Thoracic aorta (tissue), 2 donors: ENCODE measurements around the gene PNKD. TPM values are rescaled to one million over a fixed set of nuclear protein-coding genes. Genes with fewer than 3 reads are reported as not detected.

Experiments
- ATAC-seq: fragments of 150-250 bp; one replicate; pipeline ENCODE4 v1.8.0; 2017; ENCODE audit warnings: low read depth; ENCODE audit not compliant: insufficient number of reproducible peaks, low FRiP score
- DNase-seq: peaks from one replicate; pipeline ENCODE4 v3.0.0-alpha.2; 2020; ENCODE audit warnings: low spot score
- H3K27ac ChIP-seq, 2 donors: fragments of 200-600 bp; sonication (generic); 1 replicate in 1 of 2; 2 replicates in 1 of 2; pipeline ENCODE4 v1.5.1; 2016; ENCODE audit warnings: mild to moderate bottlenecking in 2 of 2, moderate library complexity in 2 of 2
- H3K27me3 ChIP-seq: fragments of 200-600 bp; sonication (generic); replicated peaks from 2 replicates; pipeline ENCODE4 v1.6.0; 2016; ENCODE audit warnings: mild to moderate bottlenecking; ENCODE audit not compliant: insufficient read depth
- H3K36me3 ChIP-seq: fragments of 200-600 bp; sonication (generic); one replicate; pipeline ENCODE4 v1.5.1; 2016
- H3K4me1 ChIP-seq, 2 donors: fragments of 200-600 bp; sonication (generic); 1 replicate in 1 of 2; 2 replicates in 1 of 2; pipeline versions ENCODE4 v1.5.1 to v1.6.0; 2016; ENCODE audit warnings: low read depth in 2 of 2, mild to moderate bottlenecking in 1 of 2; ENCODE audit not compliant: control insufficient read depth in 1 of 2
- H3K4me3 ChIP-seq: fragments of 200-600 bp; sonication (generic); 2 replicates; pipeline ENCODE4 v1.5.1; 2016; ENCODE audit warnings: mild to moderate bottlenecking
- H3K9me3 ChIP-seq: fragments of 200-600 bp; sonication (generic); 2 replicates; pipeline ENCODE4 v1.5.1; 2016
- CTCF ChIP-seq: fragments of 200-600 bp; sonication (generic); IDR thresholded peaks from one replicate; pipeline ENCODE4 v1.5.1; 2019; ENCODE audit warnings: antibody characterized with exemption
- total RNA-seq, 2 donors: library from RNA; depleted of rRNA; stranded (reverse); fragments of >200 nt; gene quantifications; one replicate each; pipeline versions ENCODE4 v1.1.0 to v1.2.3, GENCODE V29; 2016

Gene PNKD
- total RNA-seq, 2 donors from 2014 or later = 19.4 to 38.4 TPM

GRCh38 chr2:218300141-218300540 lies 29.8 kb downstream of the PNKD start:
- no peaks in the 10 kb centered on the region for H3K36me3 ChIP-seq
- peaks cover 22 to 35% of the 10 kb centered on the region in 2 donors for H3K4me1 ChIP-seq
- H3K9me3 ChIP-seq = no peaks in the 10 kb centered on the region
- H3K27ac ChIP-seq = no peak overlapping the region
- DNase-seq (no peak), ATAC-seq (no peak)
- TF ChIP-seq CTCF = no peak
- H3K27me3 ChIP-seq = no peaks in the 10 kb centered on the region
- H3K4me3 ChIP-seq = no peak overlapping the region

GRCh38 chr2:218301176-218301819 lies 31.0 kb downstream of the PNKD start:
- peak; percentile 99 for TF ChIP-seq CTCF
- H3K27ac ChIP-seq = no peak overlapping the region
- H3K27me3 ChIP-seq = no peaks in the 10 kb centered on the region
- ATAC-seq (peak; percentile 40), DNase-seq (peak; percentile 58)
- no peaks in the 10 kb centered on the region for H3K36me3 ChIP-seq
- H3K9me3 ChIP-seq = no peaks in the 10 kb centered on the region
- H3K4me3 ChIP-seq = no peak overlapping the region
- peaks cover 14 to 35% of the 10 kb centered on the region in 2 donors for H3K4me1 ChIP-seq

GRCh38 chr2:218305383-218305782 lies 35.1 kb downstream of the PNKD start:
- H3K27ac ChIP-seq = no peak overlapping the region
- H3K4me3 ChIP-seq = no peak overlapping the region
- peaks cover 0 to 11% of the 10 kb centered on the region in 2 donors for H3K4me1 ChIP-seq
- DNase-seq (no peak), ATAC-seq (no peak)
- H3K36me3 ChIP-seq = no peaks in the 10 kb centered on the region
- no peaks in the 10 kb centered on the region for H3K27me3 ChIP-seq
- no peaks in the 10 kb centered on the region for H3K9me3 ChIP-seq
- TF ChIP-seq CTCF = no peak

- Histone ChIP-seq H3K9me3 (no peaks in the 10 kb centered on the region), H3K4me1 (peaks cover 0 to 11% of the 10 kb centered on the region in 2 donors), H3K27ac (no peak overlapping the region), H3K27me3 (no peaks in the 10 kb centered on the region), H3K36me3 (no peaks in the 10 kb centered on the region), H3K4me3 (no peak overlapping the region)
- ATAC-seq (no peak), DNase-seq (no peak)
- TF ChIP-seq CTCF = no peak
These were observed 36.0 kb downstream of the PNKD start for GRCh38 chr2:218306184-218306920.

GRCh38 chr2:218307415-218308090 lies 37.2 kb downstream of the PNKD start:
- Histone ChIP-seq H3K4me1 (peaks cover 0 to 11% of the 10 kb centered on the region in 2 donors), H3K27ac (no peak overlapping the region), H3K27me3 (no peaks in the 10 kb centered on the region), H3K36me3 (no peaks in the 10 kb centered on the region), H3K4me3 (no peak overlapping the region), H3K9me3 (no peaks in the 10 kb centered on the region)
- ATAC-seq (no peak), DNase-seq (no peak)
- TF ChIP-seq CTCF = no peak
